Hepatocyte (in vitro differentiated cells): ENCODE data around the gene SIGLEC11. TPM values are rescaled to one million over a fixed set of nuclear protein-coding genes. Genes with fewer than 3 reads are reported as not detected.
"Not testable (repeated sequence)": the region's sequence is repeated elsewhere in the genome, so short reads cannot be mapped to it uniquely, and the experiment has no call there.

Experiments used
- DNase-seq: peaks from one replicate; pipeline ENCODE4 v3.0.0-alpha.2; 2016; ENCODE audit warnings: low spot score
- H2AFZ ChIP-seq: fragments of 200-600 bp; sonication (generic); 2 replicates; pipeline ENCODE4 v1.6.0; 2016; ENCODE audit warnings: antibody characterized with exemption, mild to moderate bottlenecking
- H3K27ac ChIP-seq: fragments of 200-600 bp; sonication (generic); 2 replicates; pipeline ENCODE4 v1.5.1; 2016; ENCODE audit warnings: mild to moderate bottlenecking
- H3K27me3 ChIP-seq: fragments of 200-600 bp; sonication (generic); 2 replicates; pipeline ENCODE4 v1.6.1; 2016
- H3K36me3 ChIP-seq: fragments of 200-600 bp; sonication (generic); replicated peaks from 2 replicates; pipeline ENCODE4 v1.5.1; 2016; ENCODE audit warnings: low read depth; ENCODE audit not compliant: insufficient read depth
- H3K4me1 ChIP-seq: fragments of 200-600 bp; sonication (generic); 2 replicates; pipeline ENCODE4 v1.5.1; 2016; ENCODE audit warnings: mild to moderate bottlenecking, moderate library complexity; ENCODE audit not compliant: insufficient read depth
- H3K4me2 ChIP-seq: fragments of 200-600 bp; sonication (generic); 2 replicates; pipeline ENCODE4 v1.6.0; 2016
- H3K4me3 ChIP-seq: fragments of 200-600 bp; sonication (generic); 2 replicates; pipeline ENCODE4 v1.5.1; 2016; ENCODE audit warnings: mild to moderate bottlenecking
- H3K79me2 ChIP-seq: fragments of 200-600 bp; sonication (generic); 2 replicates; pipeline ENCODE4 v1.6.0; 2017; ENCODE audit warnings: mild to moderate bottlenecking
- H3K9me2 ChIP-seq: fragments of 200-600 bp; sonication (generic); replicated peaks from 2 replicates; pipeline ENCODE4 v1.6.0; 2017; ENCODE audit warnings: mild to moderate bottlenecking; ENCODE audit not compliant: insufficient read depth
- H3K9me3 ChIP-seq: fragments of 200-600 bp; sonication (generic); 2 replicates; pipeline ENCODE4 v1.5.1; 2016; ENCODE audit warnings: low read depth, mild to moderate bottlenecking
- H4K20me1 ChIP-seq: fragments of 200-600 bp; sonication (generic); 2 replicates; pipeline ENCODE4 v1.6.0; 2016; ENCODE audit warnings: mild to moderate bottlenecking; ENCODE audit not compliant: insufficient read depth, poor library complexity, severe bottlenecking
- CTCF ChIP-seq: fragments of 200-600 bp; sonication (generic); IDR thresholded peaks from 2 replicates; pipeline ENCODE4 v1.5.1; 2016; ENCODE audit warnings: antibody characterized with exemption, mild to moderate bottlenecking; ENCODE audit not compliant: poor library complexity
- EZH2 ChIP-seq: fragments of 200-600 bp; sonication (generic); IDR thresholded peaks from 2 replicates; pipeline ENCODE4 v1.6.1; 2016; ENCODE audit warnings: antibody characterized with exemption, mild to moderate bottlenecking, borderline replicate concordance
- EZH2phosphoT487 ChIP-seq: fragments of 200-600 bp; sonication (generic); IDR thresholded peaks from one replicate; pipeline ENCODE4 v1.6.1; 2018; ENCODE audit warnings: antibody characterized with exemption, mild to moderate bottlenecking, low read depth, moderate library complexity; ENCODE audit not compliant: unreplicated experiment, severe bottlenecking
- WGBS: methylation state at CpG from one replicate; pipeline ENCODE4 v1.1.6; 2016; ENCODE audit warnings: low lambda C conversion rate; ENCODE audit errors: missing lambda C conversion rate; 5-methylcytosine and 5-hydroxymethylcytosine counted together
- polyA plus RNA-seq: library from polyadenylated mRNA; unstranded; fragments of >200 nt; fragmentation: Nextera tagmentation; extraction: Ambion mirVana; gene quantifications from 2 replicates; pipeline ENCODE4 v1.2.1, GENCODE V29; 2016
- total RNA-seq: library from RNA; depleted of rRNA; stranded (reverse); fragments of >200 nt; gene quantifications from 2 replicates; pipeline ENCODE4 v1.2.3, GENCODE V29; 2014

SIGLEC11 gene
- total and polyA plus RNA-seq, 2 experiments from 2014 or later, result 6.0 to 15.8 TPM

- Histone ChIP-seq H3K4me3 (no peak overlapping the region), H2AFZ (no peak overlapping the region), H3K4me2 (no peak overlapping the region), H3K36me3 (no peaks in the 10 kb centered on the region), H3K4me1 (no peaks in the 10 kb centered on the region), H3K9me2 (no peaks in the 10 kb centered on the region), H3K27me3 (no peaks in the 10 kb centered on the region), H3K9me3 (no peaks in the 10 kb centered on the region), H3K79me2 (no peaks in the 10 kb centered on the region), H4K20me1 (no peaks in the 10 kb centered on the region), H3K27ac (no peak overlapping the region)
- DNase-seq, result no peak
- 87% methylated on average over 5 of the region's 5 CpGs for WGBS
- TF ChIP-seq EZH2 (no peak), CTCF (no peak), EZH2phosphoT487 (no peak)
These were observed 7.4 kb upstream of the SIGLEC11 start for GRCh38 chr19:49968279-49968922.

GRCh38 chr19:49959892-49960291 is 1.1 kb downstream of the SIGLEC11 start:
- WGBS, result no CpG with 5 or more reads among the region's 12 CpGs
- not testable (repeated sequence) for H3K9me3 ChIP-seq, H4K20me1 ChIP-seq, H3K27me3 ChIP-seq, H3K4me3 ChIP-seq, H3K4me2 ChIP-seq, H3K4me1 ChIP-seq, H3K27ac ChIP-seq, DNase-seq, H3K36me3 ChIP-seq, H2AFZ ChIP-seq, H3K79me2 ChIP-seq, H3K9me2 ChIP-seq

DNA sequence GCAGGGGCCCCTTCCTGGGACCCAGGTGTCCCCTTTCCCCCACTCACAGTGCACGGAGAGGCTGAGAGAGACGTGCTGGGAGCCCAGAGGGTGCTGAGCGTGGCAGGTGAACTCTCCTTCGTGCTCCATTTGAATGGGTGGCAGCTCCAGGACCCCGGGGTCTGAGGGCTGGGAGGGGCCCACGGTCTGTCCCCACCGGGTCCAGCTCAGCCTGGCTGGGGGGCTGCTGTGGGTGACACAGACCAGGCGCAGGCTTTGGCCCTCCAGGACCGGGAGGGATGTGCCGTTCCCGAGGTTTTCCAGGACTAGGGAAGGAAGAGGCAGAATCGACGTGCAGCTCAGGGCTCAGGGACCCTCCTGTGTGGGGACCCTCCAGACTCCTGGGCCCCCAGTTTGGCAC is 2.4 kb downstream of the SIGLEC11 start:
- Histone ChIP-seq H3K27ac (peak overlapping the region; percentile 62), H3K4me2 (peak overlapping the region; percentile 42), H3K4me1 (peaks cover 17% of the 10 kb centered on the region)
- not testable (repeated sequence) for DNase-seq, H3K4me3 ChIP-seq, H3K36me3 ChIP-seq, H3K9me2 ChIP-seq, H3K9me3 ChIP-seq, H2AFZ ChIP-seq, H3K79me2 ChIP-seq, H4K20me1 ChIP-seq, H3K27me3 ChIP-seq
- 86% methylated on average over 13 of the region's 13 CpGs for WGBS

DNA sequence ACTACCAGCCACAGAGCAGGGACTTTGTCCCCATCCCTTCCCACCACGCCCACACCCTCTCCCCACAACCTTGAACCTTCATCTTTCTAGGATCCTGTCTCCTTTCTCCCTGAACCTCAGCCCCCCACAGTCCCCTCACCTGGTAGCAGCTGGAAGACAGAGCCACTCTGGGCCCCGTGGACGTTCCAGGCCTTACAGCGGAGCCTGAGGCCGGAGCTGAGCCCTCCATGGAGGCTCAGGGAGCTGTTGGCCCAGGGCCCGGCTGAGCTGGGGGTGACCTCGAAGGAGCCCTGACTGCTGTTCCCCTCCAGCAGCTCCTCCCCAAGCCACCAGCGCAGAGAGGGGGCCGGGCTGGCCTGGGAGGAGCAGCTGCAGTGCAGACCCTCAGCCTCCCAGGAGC is 2.8 kb downstream of the SIGLEC11 start:
- not testable (repeated sequence) for H3K27me3 ChIP-seq, DNase-seq, H3K36me3 ChIP-seq, H4K20me1 ChIP-seq, H3K4me3 ChIP-seq, H3K9me3 ChIP-seq, H3K79me2 ChIP-seq, H2AFZ ChIP-seq, H3K9me2 ChIP-seq
- Histone ChIP-seq H3K27ac (peak overlapping the region; percentile 62), H3K4me1 (peaks cover 22% of the 10 kb centered on the region), H3K4me2 (peak overlapping the region; percentile 42)
- WGBS, result 73% methylated on average over 9 of the region's 9 CpGs

DNA sequence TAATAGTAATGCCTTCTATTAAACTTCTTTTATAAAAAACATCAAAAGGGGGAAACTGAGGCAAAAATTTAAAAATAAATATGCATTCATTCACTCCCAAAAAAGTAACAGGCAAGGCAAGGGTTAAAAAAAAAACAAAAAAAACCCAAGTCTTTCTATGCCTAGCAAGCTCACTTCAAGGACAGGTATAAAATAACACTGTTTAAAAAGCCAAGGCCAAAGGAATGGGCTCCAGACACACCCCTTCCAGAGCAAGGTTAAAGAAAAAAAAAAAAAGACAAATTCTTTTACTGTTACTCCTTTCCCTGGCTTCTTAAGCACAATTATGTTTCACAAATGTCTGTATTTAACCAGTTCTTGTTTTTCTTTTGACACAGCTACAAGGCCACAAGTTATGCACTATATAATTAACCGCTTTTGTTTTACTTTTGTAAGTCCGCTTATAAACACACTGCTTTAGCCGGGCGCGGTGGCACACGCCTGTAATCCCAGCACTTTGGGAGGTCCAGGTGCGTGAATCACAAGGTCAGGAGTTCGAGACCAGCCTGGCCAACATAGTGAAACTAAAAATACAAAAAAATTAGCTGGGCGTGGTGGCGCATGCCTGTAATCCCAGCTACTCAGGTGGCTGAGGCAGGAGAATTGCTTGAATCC is 3.6 kb downstream of the SIGLEC11 start:
- no peak overlapping the region for H3K4me3 ChIP-seq
- TF ChIP-seq EZH2phosphoT487 (no peak), EZH2 (no peak), CTCF (no peak)
- WGBS, result 65% methylated on average over 10 of the region's 10 CpGs
- no peaks in the 10 kb centered on the region for H3K36me3 ChIP-seq
- H3K9me2 ChIP-seq, result no peaks in the 10 kb centered on the region
- H2AFZ ChIP-seq, result no peak overlapping the region
- peak overlapping the region; percentile 62 for H3K4me2 ChIP-seq
- no peak for DNase-seq
- H3K27me3 ChIP-seq, result no peaks in the 10 kb centered on the region
- H4K20me1 ChIP-seq, result no peaks in the 10 kb centered on the region
- H3K4me1 ChIP-seq, result peaks cover 28% of the 10 kb centered on the region
- H3K27ac ChIP-seq, result peak overlapping the region; percentile 73
- H3K9me3 ChIP-seq, result no peaks in the 10 kb centered on the region
- H3K79me2 ChIP-seq, result no peaks in the 10 kb centered on the region
